ENCODE data around the gene S100A12. TPM values are rescaled to one million over a fixed set of nuclear protein-coding genes. Genes with fewer than 3 reads are reported as not detected.
"Not testable (repeated sequence)": the region's sequence is repeated elsewhere in the genome, so short reads cannot be mapped to it uniquely, and the experiment has no call there.

Gene S100A12
- polyA plus RNA-seq, 3 donors = 1,275 to 2,834 (median 2,543) TPM

DNA sequence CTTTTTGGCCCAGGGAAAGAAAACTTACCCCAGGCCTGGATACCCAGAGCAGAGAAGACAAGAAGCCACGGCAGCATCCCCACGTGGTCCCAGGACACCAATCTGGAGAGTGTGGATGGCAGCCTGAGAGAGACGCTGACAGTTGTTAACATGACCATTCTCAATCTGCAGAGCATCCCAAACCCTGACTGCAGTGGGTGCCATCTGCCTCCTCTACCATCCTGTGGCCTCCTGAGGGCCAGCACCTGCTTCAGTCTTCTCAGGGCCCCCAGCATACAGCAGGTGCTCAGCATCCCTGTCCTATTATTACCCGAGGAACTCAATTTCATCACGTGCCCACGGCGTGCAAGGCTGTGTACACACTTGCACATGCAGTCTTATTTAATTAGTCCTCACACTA is 27.6 kb downstream of the S100A12 start:
- WGBS (ENCODE audit: insufficient coverage) = 57% methylated on average over 5 of the region's 7 CpGs

DNA sequence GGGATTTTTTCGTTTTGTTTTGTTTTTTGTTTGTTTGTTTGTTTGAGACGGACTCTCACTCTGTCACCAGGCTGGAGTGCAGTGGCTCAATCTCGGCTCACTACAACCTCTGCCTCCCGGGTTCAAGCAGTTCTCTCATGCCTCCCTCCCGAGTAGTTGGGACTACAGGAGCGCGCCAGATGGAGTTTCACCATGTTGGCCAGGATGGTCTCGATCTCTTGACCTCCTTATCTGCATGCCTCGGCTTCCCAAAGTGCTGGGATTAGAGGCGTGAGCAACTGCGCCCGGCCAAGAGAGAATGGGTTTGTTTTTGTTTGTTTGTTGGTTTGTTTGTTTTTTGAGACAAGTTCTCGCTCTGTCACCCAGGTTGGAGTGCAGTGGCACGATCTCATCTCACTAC is 28.4 kb downstream of the S100A12 start:
- H3K4me1 ChIP-seq (ENCODE audit: control insufficient read depth in 1 of 2, insufficient read depth in 2 of 2, low read length in 2 of 2) = peaks cover 41 to 55% of the 10 kb centered on the region in 2 donors
- intact Hi-C loops (cut with micrococcal nuclease); H3K36me3 ChIP-seq (replicated peaks in 1 of 2; ENCODE audit: control insufficient read depth in 1 of 2, insufficient read depth in 2 of 2, low read length in 2 of 2); H3K9me3 ChIP-seq (replicated peaks in 1 of 2; ENCODE audit: control insufficient read depth in 1 of 2, insufficient read depth in 1 of 2, low read length in 2 of 2); H3K9me3 Mint-ChIP-seq; H3K4me2 ChIP-seq (replicated peaks; ENCODE audit: extremely low read depth, low read length, poor library complexity, severe bottlenecking); H3K27ac ChIP-seq (ENCODE audit: low read depth in 1 of 2, low read length in 2 of 2); H3K4me3 Mint-ChIP-seq; H3K9ac ChIP-seq (ENCODE audit: insufficient read depth, low read length, poor library complexity, severe bottlenecking); H3K27ac Mint-ChIP-seq; H3K4me3 ChIP-seq (replicated peaks in 1 of 3; ENCODE audit: low read depth in 2 of 3, low read length in 3 of 3); H2AFZ ChIP-seq (ENCODE audit: insufficient read depth, low read depth, low read length, poor library complexity, severe bottlenecking); H3K79me2 ChIP-seq (ENCODE audit: insufficient read depth, low read length); DNase-seq; H4K20me1 ChIP-seq (ENCODE audit: insufficient read depth, low read length); H3K27me3 ChIP-seq (ENCODE audit: control insufficient read depth in 2 of 2, insufficient read depth in 2 of 2, low read length in 2 of 2); H3K36me3 Mint-ChIP-seq: not testable (repeated sequence)
- peaks cover 63% of the 10 kb centered on the region for H3K4me1 Mint-ChIP-seq
- H3K27me3 Mint-ChIP-seq (ENCODE audit: low read depth in 3 of 3) = peaks cover 7 to 14% (median 13%) of the 10 kb centered on the region in 3 donors
- 96% methylated on average over 6 of the region's 14 CpGs for WGBS (ENCODE audit: insufficient coverage)

More for the DNA sequence above, 27.6 kb downstream of the S100A12 start:
- Mint-ChIP-seq H3K27ac (no peak overlapping the region), H3K4me1 (peaks cover 56% of the 10 kb centered on the region), H3K36me3 (no peaks in the 10 kb centered on the region), H3K9me3 (no peaks in the 10 kb centered on the region), H3K4me3 (no peak overlapping the region), H3K27me3 (ENCODE audit: low read depth in 3 of 3) (peaks cover 7 to 14% (median 12%) of the 10 kb centered on the region in 3 donors)
- no peaks in the 10 kb centered on the region for H3K79me2 ChIP-seq (ENCODE audit: insufficient read depth, low read length)
- no peaks in the 10 kb centered on the region for H3K9me3 ChIP-seq (replicated peaks in 1 of 2; ENCODE audit: control insufficient read depth in 1 of 2, insufficient read depth in 1 of 2, low read length in 2 of 2)
- no peak overlapping the region for H3K4me2 ChIP-seq (replicated peaks; ENCODE audit: extremely low read depth, low read length, poor library complexity, severe bottlenecking)
- H3K27me3 ChIP-seq (ENCODE audit: control insufficient read depth in 2 of 2, insufficient read depth in 2 of 2, low read length in 2 of 2) = no peaks in the 10 kb centered on the region
- TF ChIP-seq, protein P1, sequence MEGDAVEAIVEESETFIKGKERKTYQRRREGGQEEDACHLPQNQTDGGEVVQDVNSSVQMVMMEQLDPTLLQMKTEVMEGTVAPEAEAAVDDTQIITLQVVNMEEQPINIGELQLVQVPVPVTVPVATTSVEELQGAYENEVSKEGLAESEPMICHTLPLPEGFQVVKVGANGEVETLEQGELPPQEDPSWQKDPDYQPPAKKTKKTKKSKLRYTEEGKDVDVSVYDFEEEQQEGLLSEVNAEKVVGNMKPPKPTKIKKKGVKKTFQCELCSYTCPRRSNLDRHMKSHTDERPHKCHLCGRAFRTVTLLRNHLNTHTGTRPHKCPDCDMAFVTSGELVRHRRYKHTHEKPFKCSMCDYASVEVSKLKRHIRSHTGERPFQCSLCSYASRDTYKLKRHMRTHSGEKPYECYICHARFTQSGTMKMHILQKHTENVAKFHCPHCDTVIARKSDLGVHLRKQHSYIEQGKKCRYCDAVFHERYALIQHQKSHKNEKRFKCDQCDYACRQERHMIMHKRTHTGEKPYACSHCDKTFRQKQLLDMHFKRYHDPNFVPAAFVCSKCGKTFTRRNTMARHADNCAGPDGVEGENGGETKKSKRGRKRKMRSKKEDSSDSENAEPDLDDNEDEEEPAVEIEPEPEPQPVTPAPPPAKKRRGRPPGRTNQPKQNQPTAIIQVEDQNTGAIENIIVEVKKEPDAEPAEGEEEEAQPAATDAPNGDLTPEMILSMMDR (IDR thresholded peaks at IDR 0.05) = no peak
- no peak overlapping the region for H2AFZ ChIP-seq (ENCODE audit: insufficient read depth, low read depth, low read length, poor library complexity, severe bottlenecking)
- H4K20me1 ChIP-seq (ENCODE audit: insufficient read depth, low read length) = no peaks in the 10 kb centered on the region
- H3K36me3 ChIP-seq (replicated peaks in 1 of 2; ENCODE audit: control insufficient read depth in 1 of 2, insufficient read depth in 2 of 2, low read length in 2 of 2) = no peaks in the 10 kb centered on the region
- intact Hi-C loops (cut with micrococcal nuclease) = no loop called here
- peaks cover 41 to 55% of the 10 kb centered on the region in 2 donors for H3K4me1 ChIP-seq (ENCODE audit: control insufficient read depth in 1 of 2, insufficient read depth in 2 of 2, low read length in 2 of 2)
- no peak overlapping the region for H3K27ac ChIP-seq (ENCODE audit: low read depth in 1 of 2, low read length in 2 of 2)
- H3K9ac ChIP-seq (ENCODE audit: insufficient read depth, low read length, poor library complexity, severe bottlenecking) = no peak overlapping the region
- DNase-seq = no peak
- no peak overlapping the region for H3K4me3 ChIP-seq (replicated peaks in 1 of 3; ENCODE audit: low read depth in 2 of 3, low read length in 3 of 3)
